Frontal cortex (tissue), 4 donors: ENCODE measurements around the gene PRICKLE3. TPM values are rescaled to one million over a fixed set of nuclear protein-coding genes. Genes with fewer than 3 reads are reported as not detected.
"Not testable (repeated sequence)": the region's sequence is repeated elsewhere in the genome, so short reads cannot be mapped to it uniquely, and the experiment has no call there.

Experiments
- DNase-seq, 2 donors: peaks; one replicate each; pipeline ENCODE4 v3.0.0; 2012; ENCODE audit warnings: low spot score in 2 of 2
- FAIRE-seq: peaks from 2 replicates; lab custom pipeline; 2012; peaks lifted over from hg19 to GRCh38; lab: Jason Lieb, UNC
- small RNA-seq: library from RNA; depleted of rRNA; stranded (forward); fragments of <200 nt; gene quantifications from one replicate; pipeline ENCODE3, GENCODE V24; 2014
- total RNA-seq: library from RNA; depleted of rRNA; stranded (reverse); fragments of >200 nt; gene quantifications from one replicate; pipeline ENCODE4 v1.2.3, GENCODE V29; 2014
- donor health status: control.
- donor health status: control.
- donor health status: control.

Gene PRICKLE3
- total RNA-seq, 1 donor from 2014 or later, result under 0.01 TPM

- FAIRE-seq (no peak), DNase-seq (no peak)
These were observed 56.7 kb downstream of the PRICKLE3 start for GRCh38 chrX:49129427-49129826.

GRCh38 chrX:49127742-49128258 lies 58.4 kb downstream of the PRICKLE3 start:
- FAIRE-seq, result not testable (repeated sequence)

More at GRCh38 chrX:49127742-49128258, 58.4 kb downstream of the PRICKLE3 start:
- DNase-seq, result not testable (repeated sequence)

Small RNAs within 50 kb of the gene (small RNA-seq; reads per million reads assigned to genes)
- gene RN7SL262P, result not detected

Other genes starting within 250 kb of the PRICKLE3 start
- gene OTUD5, start 228.8 kb downstream of the PRICKLE3 start, total RNA-seq, result 17.1 TPM
- gene KCND1, start 214.5 kb downstream of the PRICKLE3 start, total RNA-seq, result 0.41 TPM
- gene GRIPAP1, start 184.1 kb downstream of the PRICKLE3 start, total RNA-seq, result 35.1 TPM
- 8.6 TPM for gene TFE3, start 143.0 kb downstream of the PRICKLE3 start, total RNA-seq
- 1.6 TPM for gene CCDC120, start 127.4 kb downstream of the PRICKLE3 start, total RNA-seq
- 6.1 TPM for gene PRAF2, start 112.4 kb downstream of the PRICKLE3 start, total RNA-seq
- 24.5 TPM for gene WDR45, start 106.5 kb downstream of the PRICKLE3 start, total RNA-seq
- gene GPKOW, start 62.6 kb downstream of the PRICKLE3 start, total RNA-seq, result 16.3 TPM
- 2.4 TPM for gene MAGIX, start 23.6 kb downstream of the PRICKLE3 start, total RNA-seq
- 0.82 TPM for gene PLP2, start 14.5 kb downstream of the PRICKLE3 start, total RNA-seq
- 151 TPM for gene SYP, start 13.8 kb upstream of the PRICKLE3 start, total RNA-seq
- under 0.01 TPM for gene CACNA1F, start 47.0 kb upstream of the PRICKLE3 start, total RNA-seq
- 3.7 TPM for gene CCDC22, start 49.1 kb upstream of the PRICKLE3 start, total RNA-seq
- not detected for gene FOXP3, start 78.3 kb upstream of the PRICKLE3 start, total RNA-seq
- 17.1 TPM for gene PPP1R3F, start 83.4 kb upstream of the PRICKLE3 start, total RNA-seq
- gene GAGE10, start 117.3 kb upstream of the PRICKLE3 start, total RNA-seq, result not detected
- not detected for gene GAGE12J, start 135.7 kb upstream of the PRICKLE3 start, total RNA-seq
- gene GAGE13, start 145.2 kb upstream of the PRICKLE3 start, total RNA-seq, result not detected